Upper lobe of left lung (tissue), 4 donors: ENCODE measurements around the gene CALHM5.

Experiments
- CTCF ChIP-seq, 6 experiments: fragments of 450-650 bp in 4 of 6; fragments of 200-600 bp in 2 of 6; sonication (generic) in 2 of 6; IDR thresholded peaks; one replicate each; pipeline ENCODE4 v1.5.1; 2016 to 2019; ENCODE audit warnings: antibody characterized with exemption in 6 of 6
- EP300 ChIP-seq, 4 donors: sonication (generic); formaldehyde crosslinking; IDR thresholded peaks; one replicate each; pipeline ENCODE4 v1.5.1; 2017; ENCODE audit warnings: antibody characterized with exemption in 4 of 4, control low read depth in 2 of 4
- POLR2A ChIP-seq, 4 donors: fragments of 450-650 bp; IDR thresholded peaks; one replicate each; pipeline ENCODE4 v1.5.1; 2016 to 2017; ENCODE audit warnings: antibody characterized with exemption in 4 of 4, mild to moderate bottlenecking in 2 of 4

DNA sequence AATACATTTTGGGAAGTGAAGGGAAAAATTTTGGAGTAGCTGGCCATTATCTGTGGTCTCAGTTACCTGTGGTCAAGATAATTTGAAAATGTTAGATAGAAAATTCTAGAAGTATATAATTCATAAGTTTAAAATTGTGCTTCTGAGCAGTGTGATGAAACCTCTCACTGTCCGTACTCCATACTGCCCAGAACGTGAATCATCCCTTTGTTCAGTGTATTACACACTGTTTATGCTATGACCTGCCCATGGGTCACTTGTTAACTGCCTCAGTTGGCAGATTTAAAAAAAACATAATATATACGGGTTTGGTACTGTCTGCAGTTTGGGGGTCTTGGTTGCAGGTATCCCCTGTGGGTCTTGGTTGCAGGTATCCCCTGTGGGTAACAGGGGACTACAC lies 4.1 kb upstream of the CALHM5 start:
- no peak for TF ChIP-seq POLR2A (IDR thresholded peaks at IDR 0.05)
- TF ChIP-seq CTCF (IDR thresholded peaks at IDR 0.05) = no peak
- no peak for TF ChIP-seq EP300 (IDR thresholded peaks at IDR 0.05)
